Heart right ventricle (tissue), 16 donors: Measurements from ENCODE around the gene CLBA1. TPM values are rescaled to one million over a fixed set of nuclear protein-coding genes. Genes with fewer than 3 reads are reported as not detected.

Experiments
- ATAC-seq, 8 donors: fragments of 200-7000 bp; cut with Tn5 transposase; one replicate each; pipeline ENCODE4 v1.9.1; 2020; ENCODE audit warnings: mild to moderate bottlenecking in 8 of 8, moderate library complexity in 8 of 8, moderate number of reproducible peaks in 1 of 8
- DNase-seq, 2 donors: peaks; one replicate each; pipeline ENCODE4 v3.0.0-alpha.2; 2020
- H3K27ac ChIP-seq, 10 donors: fragments of 200-600 bp; sonication (generic) in 2 of 10; one replicate each; pipeline versions ENCODE4 v1.5.0 to v1.8.0; 2020 to 2022; ENCODE audit warnings: mild to moderate bottlenecking in 3 of 10
- H3K27me3 ChIP-seq, 7 donors: fragments of 200-600 bp; one replicate each; pipeline ENCODE4 v1.8.0; 2021 to 2022; ENCODE audit warnings: mild to moderate bottlenecking in 2 of 7
- H3K36me3 ChIP-seq, 9 donors: fragments of 200-600 bp; sonication (generic) in 1 of 9; one replicate each; pipeline versions ENCODE4 v1.5.0 to v1.8.0; 2020 to 2022; ENCODE audit warnings: mild to moderate bottlenecking in 2 of 9
- H3K4me1 ChIP-seq, 9 donors: fragments of 200-600 bp; sonication (generic) in 1 of 9; one replicate each; pipeline versions ENCODE4 v1.5.0 to v1.8.0; 2020 to 2022; ENCODE audit warnings: mild to moderate bottlenecking in 4 of 9
- H3K4me3 ChIP-seq, 10 donors: fragments of 200-600 bp; sonication (generic) in 2 of 10; one replicate each; pipeline versions ENCODE4 v1.5.0 to v1.8.0; 2020 to 2022; ENCODE audit warnings: mild to moderate bottlenecking in 7 of 10, moderate library complexity in 2 of 10
- H3K9me3 ChIP-seq, 11 donors: fragments of 200-600 bp in 10 of 11; sonication (generic) in 2 of 11; one replicate each; pipeline versions ENCODE4 v1.5.0 to v1.8.0; 2013 to 2022; ENCODE audit warnings: mild to moderate bottlenecking in 2 of 11, control low read depth in 1 of 11, moderate library complexity in 1 of 11
- WGBS, 2 donors: extraction: QIAGEN DNeasy Blood & Tissue Kit; methylation state at CpG; one replicate each; pipeline ENCODE4 v1.1.7; 2013; ENCODE audit warnings: inconsistent platforms in 1 of 2; 5-methylcytosine and 5-hydroxymethylcytosine counted together
- intact Hi-C, 10 donors: fragments of 100-400 bp; cut with DNase I; formaldehyde crosslinking; loops; one replicate each; pipeline versions ENCODE4 v1.11.1 to v1.14.2; 2022
- polyA plus RNA-seq, 2 donors: library from polyadenylated mRNA; stranded (reverse); fragments of 200-250 nt; gene quantifications; one replicate each; pipeline ENCODE4 v1.2.3, GENCODE V29; 2013
- total RNA-seq, 10 donors: library from RNA; stranded (reverse); fragmentation: NEBNext Ultra II Directional in 3 of 10; extraction: Animal tissue kit (Norgen Biotek cat#: 25700) in 3 of 10; gene quantifications; one replicate each; pipeline versions ENCODE4 v1.2.1 to v1.2.4, GENCODE V29; 2021 to 2023
- TF ChIP-seq, protein P1 (sequence below), 9 donors: fragments of 200-600 bp; sonication (generic) in 2 of 9; IDR thresholded peaks; one replicate each; pipeline versions ENCODE4 v1.5.0 to v1.8.0; 2021 to 2022; ENCODE audit warnings: antibody characterized with exemption in 9 of 9, mild to moderate bottlenecking in 5 of 9, moderate library complexity in 1 of 9
- donor health status: Arrhythmogenic right ventricular cardiomyopathy.
- donor health status: ischemic (EF 13 %, LVEDD 7.1; RV severe dilation, severe dysfunction).
- donor health status: healthy with polysubstance abuse.
- donor health status: DM: no; HTN: yes; CAD: no.
- donor health status: DM: no; HTN: no; CAD: no.
- donor health status: ischemic (EF 25% LVEDD 6.9; RV normal size, moderate dysfunction).
- donor health status: ischemic (EF 25% LVEDD 5.7; RV mildly dilated, moderate dysfunction).
- donor health status: healthy.
- donor health status: DM: yes; HTN: yes; CAD: no.
- donor health status: Ischemic cardiomyopathy.
- donor health status: ischemic (EF 35%, LVEDD 5.7; RV mildly dilated, moderate dysfunction).
- donor health status: nonischemic (EF 11% LVEDD 7.7; RV severe dilation, severe dysfunction).
- donor health status: DM: yes; HTN: yes; CAD: no.
- donor health status: PGD.
- donor health status: ischemic (EF 29% LVEDD 5.4; RV normal size, mild dysfunction).
- donor health status: nonischemic (EF 23%, LVEDD 6.1; RV moderate dilation, normal function).

CLBA1 gene
- total and polyA plus RNA-seq, 12 donors, result 1.2 to 3.5 (median 2.6) TPM

- Histone ChIP-seq H3K4me1 (no peaks in the 10 kb centered on the region), H3K36me3 (peaks cover 0 to 52% (median 4%) of the 10 kb centered on the region in 9 donors), H3K27ac (no peak overlapping the region), H3K9me3 (no peaks in the 10 kb centered on the region), H3K4me3 (no peak overlapping the region), H3K27me3 (no peaks in the 10 kb centered on the region)
- TF ChIP-seq, protein P1, sequence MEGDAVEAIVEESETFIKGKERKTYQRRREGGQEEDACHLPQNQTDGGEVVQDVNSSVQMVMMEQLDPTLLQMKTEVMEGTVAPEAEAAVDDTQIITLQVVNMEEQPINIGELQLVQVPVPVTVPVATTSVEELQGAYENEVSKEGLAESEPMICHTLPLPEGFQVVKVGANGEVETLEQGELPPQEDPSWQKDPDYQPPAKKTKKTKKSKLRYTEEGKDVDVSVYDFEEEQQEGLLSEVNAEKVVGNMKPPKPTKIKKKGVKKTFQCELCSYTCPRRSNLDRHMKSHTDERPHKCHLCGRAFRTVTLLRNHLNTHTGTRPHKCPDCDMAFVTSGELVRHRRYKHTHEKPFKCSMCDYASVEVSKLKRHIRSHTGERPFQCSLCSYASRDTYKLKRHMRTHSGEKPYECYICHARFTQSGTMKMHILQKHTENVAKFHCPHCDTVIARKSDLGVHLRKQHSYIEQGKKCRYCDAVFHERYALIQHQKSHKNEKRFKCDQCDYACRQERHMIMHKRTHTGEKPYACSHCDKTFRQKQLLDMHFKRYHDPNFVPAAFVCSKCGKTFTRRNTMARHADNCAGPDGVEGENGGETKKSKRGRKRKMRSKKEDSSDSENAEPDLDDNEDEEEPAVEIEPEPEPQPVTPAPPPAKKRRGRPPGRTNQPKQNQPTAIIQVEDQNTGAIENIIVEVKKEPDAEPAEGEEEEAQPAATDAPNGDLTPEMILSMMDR (IDR thresholded peaks at IDR 0.05), result no peak
- intact Hi-C loops, result no loop called here
- 91% methylated on average over 21 of the region's 21 CpGs for whole genome bisulfite sequencing, 2 donors
- ATAC-seq, result peak in 1 of 8 donors; percentile 18
- no peak for DNase-seq
These were observed 20.6 kb downstream of the CLBA1 start for GRCh38 chr14:105005929-105006830.

DNA sequence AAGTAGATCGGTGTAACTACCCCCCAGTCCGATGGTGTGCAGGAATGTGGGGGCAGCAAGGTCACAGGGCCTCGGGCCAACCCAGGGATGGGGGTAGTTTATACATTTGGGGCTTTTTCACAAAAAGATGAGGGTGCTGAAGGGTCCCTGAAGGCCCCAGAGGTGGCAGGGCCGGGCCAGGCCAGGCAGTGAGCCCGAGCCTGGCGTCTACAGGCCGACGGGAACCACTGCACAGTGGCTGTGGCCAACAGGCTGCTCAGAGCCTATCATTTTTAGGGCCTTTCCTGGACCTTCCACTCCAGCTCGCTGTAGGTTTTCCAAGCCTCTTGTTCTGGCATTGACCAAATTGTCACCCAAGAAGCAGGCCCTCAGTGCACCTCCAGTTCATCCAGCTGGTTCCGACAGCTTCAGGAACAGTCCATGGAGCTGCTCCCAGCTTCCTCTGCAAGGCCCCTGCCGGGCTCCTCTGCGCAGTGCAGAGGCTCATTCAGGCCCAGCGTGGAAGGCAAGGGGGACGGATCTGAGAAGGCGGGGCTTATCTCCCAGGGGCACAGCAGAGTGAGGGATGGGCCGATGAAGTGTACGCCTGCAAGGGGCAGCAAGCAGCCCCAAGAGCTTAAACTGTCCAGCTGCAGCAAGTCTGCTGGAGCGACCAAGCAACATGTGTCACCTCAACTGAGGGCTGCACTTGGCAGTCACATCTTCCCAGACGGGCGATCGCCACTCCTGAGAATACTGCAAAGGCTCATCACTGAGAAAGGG is 21.4 kb downstream of the CLBA1 start:
- no peak overlapping the region for H3K4me3 ChIP-seq
- 77 to 88% methylated on average over 21 of the region's 21 CpGs for WGBS, 2 donors
- DNase-seq (no peak), ATAC-seq (peak in 1 of 8 donors; percentile 41)
- H3K9me3 ChIP-seq, result no peaks in the 10 kb centered on the region
- H3K36me3 ChIP-seq, result peaks cover 0 to 60% (median 4%) of the 10 kb centered on the region in 9 donors
- TF ChIP-seq, protein P1 (IDR thresholded peaks at IDR 0.05), result no peak
- intact Hi-C loops, result no loop called here
- H3K4me1 ChIP-seq, result no peaks in the 10 kb centered on the region
- H3K27me3 ChIP-seq, result no peaks in the 10 kb centered on the region
- H3K27ac ChIP-seq, result no peak overlapping the region

GRCh38 chr14:105007593-105008264 is 22.1 kb downstream of the CLBA1 start:
- intact Hi-C loops, result no loop called here
- Histone ChIP-seq H3K9me3 (no peaks in the 10 kb centered on the region), H3K27ac (no peak overlapping the region), H3K4me3 (no peak overlapping the region), H3K36me3 (peaks cover 0 to 60% (median 4%) of the 10 kb centered on the region in 9 donors), H3K4me1 (peaks cover 0 to 5% (median 0%) of the 10 kb centered on the region in 9 donors), H3K27me3 (no peaks in the 10 kb centered on the region)
- DNase-seq (no peak), ATAC-seq (no peak)
- TF ChIP-seq, protein P1 (IDR thresholded peaks at IDR 0.05), result no peak
- 91 to 95% methylated on average over 19 of the region's 19 CpGs for WGBS, 2 donors

GRCh38 chr14:105010106-105010505 is 24.5 kb downstream of the CLBA1 start:
- peaks cover 0 to 60% (median 4%) of the 10 kb centered on the region in 9 donors for H3K36me3 ChIP-seq
- ATAC-seq, result no peak
- 84 to 88% methylated on average over 4 of the region's 4 CpGs for WGBS, 2 donors
- H3K4me1 ChIP-seq, result peaks cover 0 to 22% (median 8%) of the 10 kb centered on the region in 9 donors
- H3K27me3 ChIP-seq, result no peaks in the 10 kb centered on the region
- H3K27ac ChIP-seq, result no peak overlapping the region
- intact Hi-C loops, result no loop called here
- no peak overlapping the region for H3K4me3 ChIP-seq
- TF ChIP-seq, protein P1 (IDR thresholded peaks at IDR 0.05), result no peak
- no peaks in the 10 kb centered on the region for H3K9me3 ChIP-seq
- DNase-seq, result no peak
